DOHH2 (cell line): ENCODE measurements around the gene MYZAP.

Source experiments
- H3F3A ChIP-seq: fragments of 200-600 bp; sonication (generic), shearing (Covaris generic); 2 replicates; pipeline ENCODE4 v1.6.0; 2016; ENCODE audit warnings: antibody characterized with exemption, mild to moderate bottlenecking; ENCODE audit not compliant: control insufficient read depth, insufficient read depth
- H3K27ac ChIP-seq: fragments of 200-600 bp; sonication (generic); 2 replicates; pipeline ENCODE4 v1.5.1; 2014; ENCODE audit warnings: low read depth, mild to moderate bottlenecking, low read length, moderate library complexity
- H3K27me3 ChIP-seq: fragments of 200-600 bp; sonication (generic); 2 replicates; pipeline ENCODE4 v1.6.1; 2014; ENCODE audit warnings: mild to moderate bottlenecking, low read length, mixed read lengths; ENCODE audit not compliant: control insufficient read depth
- H3K36me3 ChIP-seq: fragments of 200-600 bp; sonication (generic); 2 replicates; pipeline ENCODE4 v1.6.1; 2014; ENCODE audit warnings: mild to moderate bottlenecking, low read length, moderate library complexity, mixed read lengths; ENCODE audit not compliant: control insufficient read depth
- H3K4me1 ChIP-seq: fragments of 200-600 bp; sonication (generic); 2 replicates; pipeline ENCODE4 v1.6.1; 2014; ENCODE audit warnings: mild to moderate bottlenecking, low read length, mixed read lengths; ENCODE audit not compliant: control insufficient read depth
- H3K4me2 ChIP-seq: fragments of 200-600 bp; sonication (generic); 2 replicates; pipeline ENCODE4 v1.6.0; 2014; ENCODE audit warnings: mild to moderate bottlenecking, low read length, moderate library complexity
- H3K4me3 ChIP-seq: fragments of 200-600 bp; sonication (generic); 2 replicates; pipeline ENCODE4 v1.5.1; 2014; ENCODE audit warnings: mild to moderate bottlenecking, low read length, mixed read lengths
- H3K79me2 ChIP-seq: fragments of 200-600 bp; sonication (generic); 2 replicates; pipeline ENCODE4 v1.6.1; 2014; ENCODE audit warnings: mild to moderate bottlenecking, low read length, mixed read lengths; ENCODE audit not compliant: control insufficient read depth
- H3K9me2 ChIP-seq: fragments of 200-600 bp; sonication (generic); replicated peaks from 2 replicates; pipeline ENCODE4 v1.6.1; 2014; ENCODE audit warnings: mild to moderate bottlenecking, low read length, mixed read lengths; ENCODE audit not compliant: control insufficient read depth
- H3K9me3 ChIP-seq: fragments of 200-600 bp; sonication (generic); 2 replicates; pipeline ENCODE4 v1.6.1; 2014; ENCODE audit warnings: antibody characterized with exemption, low read length, mixed read lengths; ENCODE audit not compliant: control insufficient read depth, insufficient read depth
- H4K20me1 ChIP-seq: fragments of 200-600 bp; sonication (generic); 2 replicates; pipeline ENCODE4 v1.6.0; 2014; ENCODE audit warnings: low read depth, mild to moderate bottlenecking, antibody characterized with exemption, low read length, moderate library complexity; ENCODE audit not compliant: control insufficient read depth, insufficient read depth
- EZH2phosphoT487 ChIP-seq: fragments of 200-600 bp; sonication (generic); IDR thresholded peaks from 2 replicates; pipeline ENCODE4 v1.6.1; 2017; ENCODE audit warnings: borderline replicate concordance, mild to moderate bottlenecking, antibody characterized with exemption, low read length, moderate library complexity, mixed read lengths
- TF ChIP-seq, protein P1 (sequence below): fragments of 200-600 bp; sonication (generic); IDR thresholded peaks from one replicate; pipeline ENCODE4 v1.5.1; 2014; ENCODE audit warnings: antibody characterized with exemption, mild to moderate bottlenecking, low read depth, low read length; ENCODE audit not compliant: poor library complexity, severe bottlenecking

MYZAP gene

DNA sequence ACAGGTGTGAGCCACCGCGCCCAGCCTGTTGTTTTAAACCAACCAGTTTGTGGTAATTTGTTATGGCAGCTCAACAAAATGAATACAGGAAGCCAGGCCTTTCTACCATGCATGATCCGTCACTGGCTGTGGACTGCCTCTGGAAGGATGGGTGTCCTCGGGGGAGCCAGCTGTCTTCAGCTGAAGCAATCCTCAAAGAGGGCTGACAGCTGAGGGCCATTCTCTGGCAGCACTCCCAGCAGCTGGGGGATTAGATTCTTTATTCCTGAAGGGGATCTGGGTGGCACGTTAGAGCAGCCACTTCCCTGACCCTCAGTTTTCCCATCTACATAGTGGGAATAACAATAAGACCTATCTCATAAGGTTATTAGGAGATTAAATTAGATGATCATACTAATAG is 139.2 kb downstream of the MYZAP start:
- Histone ChIP-seq H3K9me3 (no peaks in the 10 kb centered on the region), H3K4me1 (no peaks in the 10 kb centered on the region), H3K9me2 (no peaks in the 10 kb centered on the region), H3F3A (no peaks in the 10 kb centered on the region), H3K4me2 (no peak overlapping the region), H4K20me1 (no peaks in the 10 kb centered on the region), H3K79me2 (no peaks in the 10 kb centered on the region), H3K27me3 (no peaks in the 10 kb centered on the region), H3K36me3 (no peaks in the 10 kb centered on the region), H3K27ac (no peak overlapping the region), H3K4me3 (no peak overlapping the region)
- TF ChIP-seq, protein P1, sequence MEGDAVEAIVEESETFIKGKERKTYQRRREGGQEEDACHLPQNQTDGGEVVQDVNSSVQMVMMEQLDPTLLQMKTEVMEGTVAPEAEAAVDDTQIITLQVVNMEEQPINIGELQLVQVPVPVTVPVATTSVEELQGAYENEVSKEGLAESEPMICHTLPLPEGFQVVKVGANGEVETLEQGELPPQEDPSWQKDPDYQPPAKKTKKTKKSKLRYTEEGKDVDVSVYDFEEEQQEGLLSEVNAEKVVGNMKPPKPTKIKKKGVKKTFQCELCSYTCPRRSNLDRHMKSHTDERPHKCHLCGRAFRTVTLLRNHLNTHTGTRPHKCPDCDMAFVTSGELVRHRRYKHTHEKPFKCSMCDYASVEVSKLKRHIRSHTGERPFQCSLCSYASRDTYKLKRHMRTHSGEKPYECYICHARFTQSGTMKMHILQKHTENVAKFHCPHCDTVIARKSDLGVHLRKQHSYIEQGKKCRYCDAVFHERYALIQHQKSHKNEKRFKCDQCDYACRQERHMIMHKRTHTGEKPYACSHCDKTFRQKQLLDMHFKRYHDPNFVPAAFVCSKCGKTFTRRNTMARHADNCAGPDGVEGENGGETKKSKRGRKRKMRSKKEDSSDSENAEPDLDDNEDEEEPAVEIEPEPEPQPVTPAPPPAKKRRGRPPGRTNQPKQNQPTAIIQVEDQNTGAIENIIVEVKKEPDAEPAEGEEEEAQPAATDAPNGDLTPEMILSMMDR = no peak
- no peak for TF ChIP-seq EZH2phosphoT487

DNA sequence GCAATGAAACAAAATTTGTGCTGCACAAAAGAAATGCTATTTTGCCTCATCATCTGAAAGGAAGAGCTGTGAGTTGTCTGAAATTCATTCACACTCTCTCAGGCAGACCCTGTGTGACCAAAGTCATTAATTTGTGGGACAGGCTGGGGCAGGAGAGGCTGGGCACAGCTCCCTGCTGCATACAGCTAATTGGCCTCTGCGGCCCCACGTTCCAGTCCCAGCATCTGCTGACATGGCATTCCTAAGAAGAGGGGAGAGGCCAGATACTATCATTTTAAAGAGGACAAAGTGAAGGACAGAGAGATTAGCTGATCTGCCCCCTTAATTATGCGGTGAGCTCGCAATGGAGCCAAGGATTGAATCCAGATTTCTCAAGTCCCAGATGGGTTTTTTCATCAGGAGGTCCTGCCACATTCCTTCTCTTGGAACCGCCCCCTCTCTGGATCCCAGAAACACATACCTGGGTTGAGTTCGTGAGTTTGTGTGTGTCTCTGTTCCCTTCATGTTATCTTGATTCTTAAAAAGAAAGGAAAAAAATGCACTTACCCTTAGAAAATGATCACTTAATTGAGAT is 139.9 kb downstream of the MYZAP start:
- Histone ChIP-seq H3F3A (no peaks in the 10 kb centered on the region), H3K27ac (no peak overlapping the region), H3K4me1 (no peaks in the 10 kb centered on the region), H3K36me3 (no peaks in the 10 kb centered on the region), H3K27me3 (no peaks in the 10 kb centered on the region), H3K9me2 (no peaks in the 10 kb centered on the region), H3K79me2 (no peaks in the 10 kb centered on the region), H4K20me1 (no peaks in the 10 kb centered on the region), H3K4me2 (no peak overlapping the region), H3K9me3 (no peaks in the 10 kb centered on the region), H3K4me3 (no peak overlapping the region)
- TF ChIP-seq, protein P1 = no peak
- TF ChIP-seq EZH2phosphoT487 = no peak

DNA sequence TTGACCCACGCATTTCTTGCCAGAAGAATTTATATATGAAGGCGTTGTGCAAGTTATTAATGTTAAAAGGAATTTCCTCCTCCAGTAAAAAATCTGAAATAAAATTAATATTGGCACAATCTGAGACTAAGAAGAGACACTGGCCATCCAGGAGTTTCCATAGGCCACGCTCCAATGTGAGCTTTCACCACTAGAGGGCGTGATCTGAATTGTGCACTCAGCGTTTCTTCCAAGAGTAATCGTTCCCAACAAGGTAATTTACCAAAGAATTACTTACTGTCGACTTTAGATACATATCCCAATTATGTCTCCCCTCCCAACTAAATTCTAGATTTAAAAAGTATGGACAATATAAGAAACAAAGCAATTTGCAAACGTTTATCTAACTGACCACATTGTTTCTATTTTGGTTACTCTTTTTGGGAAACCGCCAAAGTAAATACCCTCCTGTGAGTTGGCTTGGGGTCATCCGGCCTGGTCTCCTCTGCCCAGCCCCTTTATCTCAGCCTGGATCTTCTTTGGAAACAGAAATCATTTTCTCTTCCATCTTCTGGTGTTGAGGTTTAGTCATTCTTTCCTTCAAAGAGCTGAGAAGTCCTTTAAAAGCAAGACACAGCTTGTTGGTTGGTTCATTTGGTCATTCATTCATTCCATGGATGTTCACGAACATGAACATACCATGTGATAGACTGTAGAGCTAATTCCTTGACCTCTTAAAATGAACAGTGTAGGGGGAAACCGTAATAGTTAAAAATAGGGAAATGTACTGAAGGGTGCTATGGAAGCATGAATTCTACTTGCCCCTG is 141.0 kb downstream of the MYZAP start:
- no peak overlapping the region for H3K4me3 ChIP-seq
- no peaks in the 10 kb centered on the region for H3F3A ChIP-seq
- no peak overlapping the region for H3K4me2 ChIP-seq
- H3K27me3 ChIP-seq = no peaks in the 10 kb centered on the region
- no peaks in the 10 kb centered on the region for H4K20me1 ChIP-seq
- no peak overlapping the region for H3K27ac ChIP-seq
- no peaks in the 10 kb centered on the region for H3K9me3 ChIP-seq
- H3K36me3 ChIP-seq = no peaks in the 10 kb centered on the region
- no peaks in the 10 kb centered on the region for H3K4me1 ChIP-seq
- no peaks in the 10 kb centered on the region for H3K9me2 ChIP-seq
- TF ChIP-seq, protein P1 = peak; percentile 96
- no peak for TF ChIP-seq EZH2phosphoT487
- no peaks in the 10 kb centered on the region for H3K79me2 ChIP-seq
